H1 (cell line): ENCODE results near the gene CCDC182.

Experiments used
- BCL11A ChIP-seq, 2 experiments: IDR thresholded peaks; one replicate each; pipeline ENCODE4 v1.6.1; 2011; ENCODE audit warnings: low read depth in 2 of 2, low read length in 2 of 2, mild to moderate bottlenecking in 2 of 2
- BRCA1 ChIP-seq: IDR thresholded peaks from 2 replicates; pipeline ENCODE4 v1.6.1; 2012; ENCODE audit warnings: low read depth, low read length, improper control_type of control experiment
- CHD1 ChIP-seq: IDR thresholded peaks from 2 replicates; pipeline ENCODE4 v1.6.1; 2012; ENCODE audit warnings: low read depth, low read length, improper control_type of control experiment
- EZH2 ChIP-seq: fragments of 200-600 bp; sonication (generic); IDR thresholded peaks from 2 replicates; pipeline ENCODE4 v1.7.1; 2012; ENCODE audit warnings: low read depth, mild to moderate bottlenecking, moderate library complexity, low read length, inconsistent platforms; ENCODE audit not compliant: severe bottlenecking
- GABPA ChIP-seq: IDR thresholded peaks from 2 replicates; pipeline ENCODE4 v1.6.1; 2011; ENCODE audit warnings: mild to moderate bottlenecking, low read length, moderate library complexity, borderline replicate concordance; ENCODE audit not compliant: insufficient read depth
- JUND ChIP-seq: IDR thresholded peaks from 2 replicates; pipeline ENCODE4 v1.6.1; 2011; ENCODE audit warnings: mild to moderate bottlenecking, improper control_type of control experiment, low read length
- POLR2A ChIP-seq, 2 experiments: IDR thresholded peaks; 1 replicate in 1 of 2; 2 replicates in 1 of 2; pipeline ENCODE4 v1.6.1; 2011; ENCODE audit warnings: low read depth in 2 of 2, low read length in 2 of 2, mild to moderate bottlenecking in 2 of 2; ENCODE audit errors: control extremely low read depth in 1 of 2
- POLR2AphosphoS5 ChIP-seq: IDR thresholded peaks from 2 replicates; pipeline ENCODE4 v1.6.1; 2011; ENCODE audit warnings: low read depth, low read length
- RFX5 ChIP-seq: IDR thresholded peaks from 2 replicates; pipeline ENCODE4 v1.6.1; 2011; ENCODE audit warnings: low read depth, low read length, improper control_type of control experiment, borderline replicate concordance
- SP2 ChIP-seq: IDR thresholded peaks from 2 replicates; pipeline ENCODE4 v1.6.1; 2012; ENCODE audit warnings: mild to moderate bottlenecking, low read length, inconsistent platforms
- TAF1 ChIP-seq: IDR thresholded peaks from 2 replicates; pipeline ENCODE4 v1.6.1; 2011; ENCODE audit warnings: mild to moderate bottlenecking, low read depth, low read length
- YY1 ChIP-seq: IDR thresholded peaks from 2 replicates; pipeline ENCODE4 v1.6.1; 2011; ENCODE audit warnings: low read depth, mild to moderate bottlenecking, low read length
- TF ChIP-seq, protein P1 (sequence below), 3 experiments: IDR thresholded peaks; 1 replicate in 2 of 3; 2 replicates in 1 of 3; pipeline versions ENCODE4 v1.5.1 to v1.6.1; 2011; ENCODE audit warnings: low read length in 3 of 3, mild to moderate bottlenecking in 3 of 3, inconsistent platforms in 2 of 3, low read depth in 1 of 3, moderate library complexity in 1 of 3; ENCODE audit not compliant: insufficient read depth in 1 of 3; ENCODE audit errors: control extremely low read depth in 1 of 3
- TF ChIP-seq, protein P2 (sequence below): IDR thresholded peaks from 2 replicates; pipeline ENCODE4 v1.6.1; 2012; ENCODE audit warnings: low read length, inconsistent platforms

DNA sequence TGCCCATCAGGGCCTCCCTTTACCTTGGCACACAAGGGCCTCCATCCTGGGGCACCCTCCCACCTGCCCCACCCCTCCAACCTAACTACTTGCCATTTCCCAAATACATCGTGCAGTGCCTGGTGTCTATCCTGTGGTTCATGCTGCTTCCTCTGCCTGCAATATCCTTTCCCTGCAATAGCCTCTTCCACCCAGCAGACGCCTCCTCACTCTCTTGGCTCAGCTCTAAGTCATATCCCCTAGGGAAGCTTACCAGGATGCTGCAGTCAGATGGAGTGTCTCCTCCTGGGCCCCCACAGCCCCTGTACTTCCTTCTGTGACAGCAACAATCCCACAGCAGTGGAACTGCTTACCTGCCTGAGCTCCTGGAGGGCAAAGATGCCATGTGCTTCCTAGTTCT lies 36.7 kb downstream of the CCDC182 start:
- TF ChIP-seq CHD1, result no peak
- TF ChIP-seq, protein P1, sequence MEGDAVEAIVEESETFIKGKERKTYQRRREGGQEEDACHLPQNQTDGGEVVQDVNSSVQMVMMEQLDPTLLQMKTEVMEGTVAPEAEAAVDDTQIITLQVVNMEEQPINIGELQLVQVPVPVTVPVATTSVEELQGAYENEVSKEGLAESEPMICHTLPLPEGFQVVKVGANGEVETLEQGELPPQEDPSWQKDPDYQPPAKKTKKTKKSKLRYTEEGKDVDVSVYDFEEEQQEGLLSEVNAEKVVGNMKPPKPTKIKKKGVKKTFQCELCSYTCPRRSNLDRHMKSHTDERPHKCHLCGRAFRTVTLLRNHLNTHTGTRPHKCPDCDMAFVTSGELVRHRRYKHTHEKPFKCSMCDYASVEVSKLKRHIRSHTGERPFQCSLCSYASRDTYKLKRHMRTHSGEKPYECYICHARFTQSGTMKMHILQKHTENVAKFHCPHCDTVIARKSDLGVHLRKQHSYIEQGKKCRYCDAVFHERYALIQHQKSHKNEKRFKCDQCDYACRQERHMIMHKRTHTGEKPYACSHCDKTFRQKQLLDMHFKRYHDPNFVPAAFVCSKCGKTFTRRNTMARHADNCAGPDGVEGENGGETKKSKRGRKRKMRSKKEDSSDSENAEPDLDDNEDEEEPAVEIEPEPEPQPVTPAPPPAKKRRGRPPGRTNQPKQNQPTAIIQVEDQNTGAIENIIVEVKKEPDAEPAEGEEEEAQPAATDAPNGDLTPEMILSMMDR (IDR thresholded peaks at IDR 0.05; ENCODE audit: control extremely low read depth in 1 of 3, insufficient read depth in 1 of 3, low read depth in 1 of 3, low read length in 3 of 3), result peak in 1 of 3 experiments; percentile 10; a peak in 1 of 4 replicates
- no peak for TF ChIP-seq EZH2
- no peak for TF ChIP-seq SP2
- no peak for TF ChIP-seq GABPA
- TF ChIP-seq POLR2A (IDR thresholded peaks at IDR 0.05; ENCODE audit: control extremely low read depth in 1 of 2, low read depth in 2 of 2, low read length in 2 of 2), result no peak
- TF ChIP-seq, protein P2, sequence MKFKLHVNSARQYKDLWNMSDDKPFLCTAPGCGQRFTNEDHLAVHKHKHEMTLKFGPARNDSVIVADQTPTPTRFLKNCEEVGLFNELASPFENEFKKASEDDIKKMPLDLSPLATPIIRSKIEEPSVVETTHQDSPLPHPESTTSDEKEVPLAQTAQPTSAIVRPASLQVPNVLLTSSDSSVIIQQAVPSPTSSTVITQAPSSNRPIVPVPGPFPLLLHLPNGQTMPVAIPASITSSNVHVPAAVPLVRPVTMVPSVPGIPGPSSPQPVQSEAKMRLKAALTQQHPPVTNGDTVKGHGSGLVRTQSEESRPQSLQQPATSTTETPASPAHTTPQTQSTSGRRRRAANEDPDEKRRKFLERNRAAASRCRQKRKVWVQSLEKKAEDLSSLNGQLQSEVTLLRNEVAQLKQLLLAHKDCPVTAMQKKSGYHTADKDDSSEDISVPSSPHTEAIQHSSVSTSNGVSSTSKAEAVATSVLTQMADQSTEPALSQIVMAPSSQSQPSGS, result no peak
- TF ChIP-seq YY1, result no peak
- TF ChIP-seq POLR2AphosphoS5, result no peak
- TF ChIP-seq TAF1, result no peak
- no peak for TF ChIP-seq BCL11A (IDR thresholded peaks at IDR 0.05; ENCODE audit: low read depth in 2 of 2, low read length in 2 of 2)
- TF ChIP-seq JUND, result no peak
- no peak for TF ChIP-seq RFX5
- TF ChIP-seq BRCA1, result no peak
